CD8-positive, alpha-beta memory T cell (primary cell): ENCODE results near the gene SYNPO2L. TPM values are rescaled to one million over a fixed set of nuclear protein-coding genes. Genes with fewer than 3 reads are reported as not detected.
"Not testable (repeated sequence)": the region's sequence is repeated elsewhere in the genome, so short reads cannot be mapped to it uniquely, and the experiment has no call there.

ENCODE experiments used
- CTCF ChIA-PET: fragments of 350-600 bp; sonication (Branson Sonifier 250); formaldehyde crosslinking; loops from one replicate; lab custom pipeline; 2021; ENCODE audit warnings: antibody characterized with exemption; lab: Charles Lee
- POLR2A ChIA-PET: fragments of 350-600 bp; sonication (Branson Sonifier 250); formaldehyde crosslinking; loops from one replicate; lab custom pipeline; 2021; ENCODE audit warnings: antibody characterized with exemption; lab: Charles Lee
- DNase-seq, 5 donors: peaks; one replicate each; pipeline versions ENCODE4 v3.0.0 to v3.0.0-alpha.2; 2020 to 2022; ENCODE audit warnings: mixed read lengths in 1 of 5
- H3K27ac ChIP-seq: one replicate; pipeline ENCODE4 v1.7.0; 2013; ENCODE audit warnings: low read depth, mild to moderate bottlenecking, low read length, moderate library complexity
- H3K27me3 ChIP-seq: 2 replicates; pipeline ENCODE4 v1.7.0; 2013; ENCODE audit warnings: low read length, mild to moderate bottlenecking; ENCODE audit not compliant: insufficient read depth, poor library complexity, severe bottlenecking
- H3K36me3 ChIP-seq: 2 replicates; pipeline ENCODE4 v1.7.0; 2013; ENCODE audit warnings: mild to moderate bottlenecking, low read length, moderate library complexity; ENCODE audit not compliant: insufficient read depth
- H3K4me1 ChIP-seq: 2 replicates; pipeline ENCODE4 v1.7.0; 2013; ENCODE audit warnings: mild to moderate bottlenecking, low read length, moderate library complexity; ENCODE audit not compliant: insufficient read depth
- H3K4me3 ChIP-seq: 2 replicates; pipeline ENCODE4 v1.7.0; 2013; ENCODE audit warnings: mild to moderate bottlenecking, low read length
- H3K9me3 ChIP-seq: 2 replicates; pipeline ENCODE4 v1.7.0; 2013; ENCODE audit warnings: mild to moderate bottlenecking, low read length
- H3K27ac Mint-ChIP-seq, 8 donors: one replicate each; pipeline ENCODE4 v1.8.0; 2020 to 2021; ENCODE audit warnings: mixed read lengths in 8 of 8, mild to moderate bottlenecking in 6 of 8, inconsistent platforms in 3 of 8, moderate library complexity in 3 of 8
- H3K27me3 Mint-ChIP-seq, 2 donors: one replicate each; pipeline ENCODE4 v1.8.0; 2020 to 2021; ENCODE audit warnings: mixed read lengths in 2 of 2, mild to moderate bottlenecking in 1 of 2, moderate library complexity in 1 of 2
- H3K36me3 Mint-ChIP-seq, 3 donors: one replicate each; pipeline ENCODE4 v1.8.0; 2020 to 2021; ENCODE audit warnings: mixed read lengths in 3 of 3, inconsistent platforms in 1 of 3, mild to moderate bottlenecking in 1 of 3
- H3K4me1 Mint-ChIP-seq, 3 donors: one replicate each; pipeline ENCODE4 v1.8.0; 2020 to 2021; ENCODE audit warnings: mixed read lengths in 3 of 3, inconsistent platforms in 1 of 3, mild to moderate bottlenecking in 1 of 3
- H3K4me3 Mint-ChIP-seq, 7 donors: one replicate each; pipeline ENCODE4 v1.8.0; 2020 to 2021; ENCODE audit warnings: mixed read lengths in 7 of 7, mild to moderate bottlenecking in 6 of 7, moderate library complexity in 4 of 7, inconsistent platforms in 2 of 7
- H3K9me3 Mint-ChIP-seq, 5 donors: one replicate each; pipeline ENCODE4 v1.8.0; 2020 to 2022; ENCODE audit warnings: mixed read lengths in 5 of 5, mild to moderate bottlenecking in 3 of 5, moderate library complexity in 2 of 5, inconsistent platforms in 1 of 5
- polyA plus RNA-seq: library from polyadenylated mRNA; unstranded; fragments of 300-500 nt; fragmentation: Illumina TruSeq; gene quantifications from one replicate; pipeline ENCODE4 v1.2.3, GENCODE V29; 2021
- total RNA-seq, 2 experiments: library from RNA; stranded (reverse); gene quantifications; one replicate each; pipeline ENCODE4 v1.2.3, GENCODE V29; 2021

SYNPO2L gene
- total and polyA plus RNA-seq, 3 experiments from 2014 or later = not detected

- H3K36me3 ChIP-seq, H3K4me3 ChIP-seq, H3K36me3 Mint-ChIP-seq, H3K27ac ChIP-seq, POLR2A ChIA-PET, CTCF ChIA-PET, H3K27me3 Mint-ChIP-seq, H3K9me3 ChIP-seq, H3K9me3 Mint-ChIP-seq, H3K27ac Mint-ChIP-seq, H3K4me3 Mint-ChIP-seq, DNase-seq, H3K4me1 ChIP-seq, H3K27me3 ChIP-seq, H3K4me1 Mint-ChIP-seq: not testable (repeated sequence)
Measured at GRCh38 chr10:73674546-73674945, 18.7 kb upstream of the SYNPO2L start.

GRCh38 chr10:73668378-73668777, 12.5 kb upstream of the SYNPO2L start:
- H3K4me1 ChIP-seq, H3K9me3 ChIP-seq, H3K27ac Mint-ChIP-seq, POLR2A ChIA-PET, H3K27ac ChIP-seq, H3K4me3 ChIP-seq, H3K4me1 Mint-ChIP-seq, H3K4me3 Mint-ChIP-seq, H3K36me3 ChIP-seq, H3K9me3 Mint-ChIP-seq, H3K27me3 Mint-ChIP-seq, H3K27me3 ChIP-seq, DNase-seq, H3K36me3 Mint-ChIP-seq, CTCF ChIA-PET: not testable (repeated sequence)

GRCh38 chr10:73666153-73666809, 10.5 kb upstream of the SYNPO2L start:
- H3K36me3 ChIP-seq, H3K9me3 ChIP-seq, H3K4me3 Mint-ChIP-seq, H3K9me3 Mint-ChIP-seq, H3K27me3 Mint-ChIP-seq, H3K4me1 ChIP-seq, DNase-seq, CTCF ChIA-PET, H3K36me3 Mint-ChIP-seq, POLR2A ChIA-PET, H3K27me3 ChIP-seq, H3K4me1 Mint-ChIP-seq, H3K27ac Mint-ChIP-seq, H3K4me3 ChIP-seq, H3K27ac ChIP-seq: not testable (repeated sequence)

- H3K4me1 ChIP-seq, H3K27ac Mint-ChIP-seq, H3K4me1 Mint-ChIP-seq, POLR2A ChIA-PET, H3K9me3 ChIP-seq, H3K27me3 Mint-ChIP-seq, H3K27ac ChIP-seq, H3K36me3 Mint-ChIP-seq, DNase-seq, H3K36me3 ChIP-seq, H3K27me3 ChIP-seq, H3K4me3 ChIP-seq, H3K9me3 Mint-ChIP-seq, H3K4me3 Mint-ChIP-seq, CTCF ChIA-PET: not testable (repeated sequence)
Measured at GRCh38 chr10:73665581-73665980, 9.8 kb upstream of the SYNPO2L start.

GRCh38 chr10:73664156-73665040, 8.6 kb upstream of the SYNPO2L start:
- H3K4me1 ChIP-seq, H3K27me3 Mint-ChIP-seq, H3K9me3 ChIP-seq, H3K9me3 Mint-ChIP-seq, DNase-seq, H3K4me3 ChIP-seq, H3K27ac Mint-ChIP-seq, H3K4me1 Mint-ChIP-seq, H3K27me3 ChIP-seq, H3K4me3 Mint-ChIP-seq, H3K27ac ChIP-seq, CTCF ChIA-PET, H3K36me3 ChIP-seq, H3K36me3 Mint-ChIP-seq: not testable (repeated sequence)
- POLR2A ChIA-PET = interaction anchor here (0.7 kb wide), 1 partner anchor 78 kb away, joined by 4 read pairs; no protein-coding TSS in a partner anchor

- H3K27me3 ChIP-seq, POLR2A ChIA-PET, H3K4me1 Mint-ChIP-seq, DNase-seq, H3K27ac Mint-ChIP-seq, H3K36me3 Mint-ChIP-seq, H3K27me3 Mint-ChIP-seq, H3K4me1 ChIP-seq, H3K4me3 ChIP-seq, H3K4me3 Mint-ChIP-seq, H3K36me3 ChIP-seq, H3K9me3 ChIP-seq, CTCF ChIA-PET, H3K27ac ChIP-seq, H3K9me3 Mint-ChIP-seq: not testable (repeated sequence)
Measured at GRCh38 chr10:73663621-73664020, 7.8 kb upstream of the SYNPO2L start.

- CTCF ChIA-PET, POLR2A ChIA-PET: not testable (repeated sequence)
Measured at GRCh38 chr10:73662705-73663104, 6.9 kb upstream of the SYNPO2L start.

GRCh38 chr10:73655257-73655989, 406 bp downstream of the SYNPO2L start:
- Mint-ChIP-seq H3K36me3 (no peaks in the 10 kb centered on the region), H3K4me3 (no peak overlapping the region), H3K4me1 (peaks cover 4 to 11% (median 6%) of the 10 kb centered on the region in 3 donors), H3K27me3 (peaks cover 0 to 2% of the 10 kb centered on the region in 2 donors), H3K9me3 (no peaks in the 10 kb centered on the region), H3K27ac (peak overlapping the region in 2 of 8 donors; percentile 12 to 81)
- no peaks in the 10 kb centered on the region for H3K9me3 ChIP-seq
- no peak for DNase-seq
- no peak overlapping the region for H3K4me3 ChIP-seq
- ChIA-PET POLR2A (no interaction called here), CTCF (no interaction called here)
- no peaks in the 10 kb centered on the region for H3K36me3 ChIP-seq
- no peak overlapping the region for H3K27ac ChIP-seq
- H3K4me1 ChIP-seq = no peaks in the 10 kb centered on the region
- H3K27me3 ChIP-seq = no peaks in the 10 kb centered on the region

More at GRCh38 chr10:73662705-73663104, 6.9 kb upstream of the SYNPO2L start:
- H3K4me1 Mint-ChIP-seq, H3K36me3 ChIP-seq, H3K27me3 ChIP-seq, H3K27ac ChIP-seq, H3K27ac Mint-ChIP-seq, H3K4me3 Mint-ChIP-seq, H3K27me3 Mint-ChIP-seq, H3K4me3 ChIP-seq, H3K36me3 Mint-ChIP-seq, H3K4me1 ChIP-seq, DNase-seq, H3K9me3 ChIP-seq, H3K9me3 Mint-ChIP-seq: not testable (repeated sequence)
